Measurements from ENCODE around the gene DES.

DNA sequence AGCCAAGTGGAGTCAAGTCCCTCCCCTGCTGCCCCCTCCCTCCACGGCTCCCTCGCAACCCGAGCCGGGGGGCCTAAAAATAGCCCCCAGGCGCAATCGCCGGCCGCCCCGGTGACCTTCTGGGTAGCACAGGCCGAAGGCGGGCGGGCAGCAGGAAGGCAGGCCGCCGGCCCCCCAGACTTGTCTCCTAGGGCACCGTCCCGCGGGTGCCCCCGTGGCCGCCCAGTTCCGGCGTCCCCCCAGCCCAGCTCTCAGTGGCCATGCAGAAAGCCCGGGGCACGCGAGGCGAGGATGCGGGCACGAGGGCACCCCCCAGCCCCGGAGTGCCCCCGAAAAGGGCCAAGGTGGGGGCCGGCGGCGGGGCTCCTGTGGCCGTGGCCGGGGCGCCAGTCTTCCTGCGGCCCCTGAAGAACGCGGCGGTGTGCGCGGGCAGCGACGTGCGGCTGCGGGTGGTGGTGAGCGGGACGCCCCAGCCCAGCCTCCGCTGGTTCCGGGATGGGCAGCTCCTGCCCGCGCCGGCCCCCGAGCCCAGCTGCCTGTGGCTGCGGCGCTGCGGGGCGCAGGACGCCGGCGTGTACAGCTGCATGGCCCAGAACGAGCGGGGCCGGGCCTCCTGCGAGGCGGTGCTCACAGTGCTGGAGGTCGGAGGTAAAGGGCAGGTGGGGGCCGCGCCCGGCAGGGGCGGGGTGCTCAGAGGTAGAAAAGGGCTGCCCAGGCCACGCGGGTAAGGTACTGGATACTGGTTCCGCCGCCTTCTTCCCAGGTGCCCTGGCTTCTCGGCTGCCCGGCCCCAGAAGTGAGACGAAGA, 16.7 kb downstream of the DES start, which contains the start of gene SPEG:
- TF ChIP-seq MXI1 (IDR thresholded peaks at IDR 0.05; ENCODE audit: borderline replicate concordance, low read depth, low read length) (no peak), POLR2A (IDR thresholded peaks at IDR 0.05; ENCODE audit: low read depth, low read length) (no peak), MAFK (IDR thresholded peaks at IDR 0.05; ENCODE audit: low read depth, low read length) (no peak), RAD21 (IDR thresholded peaks at IDR 0.05; ENCODE audit: low read length) (no peak), CHD1 (IDR thresholded peaks at IDR 0.05; ENCODE audit: low read depth, low read length) (no peak), USF2 (IDR thresholded peaks at IDR 0.05; ENCODE audit: low read depth, low read length) (no peak), CEBPB (IDR thresholded peaks at IDR 0.05; ENCODE audit: low read depth, low read length) (no peak), MAZ (IDR thresholded peaks at IDR 0.05; ENCODE audit: borderline replicate concordance, low read depth, low read length) (no peak), RCOR1 (IDR thresholded peaks at IDR 0.05; ENCODE audit: insufficient replicate concordance, low read length) (no peak)
- TF ChIP-seq, protein P1, sequence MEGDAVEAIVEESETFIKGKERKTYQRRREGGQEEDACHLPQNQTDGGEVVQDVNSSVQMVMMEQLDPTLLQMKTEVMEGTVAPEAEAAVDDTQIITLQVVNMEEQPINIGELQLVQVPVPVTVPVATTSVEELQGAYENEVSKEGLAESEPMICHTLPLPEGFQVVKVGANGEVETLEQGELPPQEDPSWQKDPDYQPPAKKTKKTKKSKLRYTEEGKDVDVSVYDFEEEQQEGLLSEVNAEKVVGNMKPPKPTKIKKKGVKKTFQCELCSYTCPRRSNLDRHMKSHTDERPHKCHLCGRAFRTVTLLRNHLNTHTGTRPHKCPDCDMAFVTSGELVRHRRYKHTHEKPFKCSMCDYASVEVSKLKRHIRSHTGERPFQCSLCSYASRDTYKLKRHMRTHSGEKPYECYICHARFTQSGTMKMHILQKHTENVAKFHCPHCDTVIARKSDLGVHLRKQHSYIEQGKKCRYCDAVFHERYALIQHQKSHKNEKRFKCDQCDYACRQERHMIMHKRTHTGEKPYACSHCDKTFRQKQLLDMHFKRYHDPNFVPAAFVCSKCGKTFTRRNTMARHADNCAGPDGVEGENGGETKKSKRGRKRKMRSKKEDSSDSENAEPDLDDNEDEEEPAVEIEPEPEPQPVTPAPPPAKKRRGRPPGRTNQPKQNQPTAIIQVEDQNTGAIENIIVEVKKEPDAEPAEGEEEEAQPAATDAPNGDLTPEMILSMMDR (conservative IDR thresholded peaks at IDR 0.05; ENCODE audit: low read depth, low read length): no peak
